GM19467 (cell line): ENCODE data around the gene ANKS1A.

ENCODE experiments used
- ATAC-seq: cut with Tn5 transposase; IDR thresholded peaks from one replicate; pipeline ENCODE4 v1.9.1; 2021; ENCODE audit warnings: mild to moderate bottlenecking, moderate library complexity; ENCODE audit not compliant: unreplicated experiment

Gene ANKS1A

GRCh38 chr6:35063701-35064280 lies 174.7 kb downstream of the ANKS1A start:
- ATAC-seq, result no peak

GRCh38 chr6:35064290-35064689 lies 175.2 kb downstream of the ANKS1A start:
- ATAC-seq, result no peak

GRCh38 chr6:35064757-35065440 lies 175.8 kb downstream of the ANKS1A start:
- ATAC-seq, result no peak

GRCh38 chr6:35065441-35065800 lies 176.4 kb downstream of the ANKS1A start:
- ATAC-seq, result no peak

- ATAC-seq, result no peak
Observed at GRCh38 chr6:35065870-35066269, 176.8 kb downstream of the ANKS1A start.

- ATAC-seq, result no peak
Observed at GRCh38 chr6:35067234-35067633, 178.2 kb downstream of the ANKS1A start.

GRCh38 chr6:35068206-35068605 lies 179.2 kb downstream of the ANKS1A start:
- no peak for ATAC-seq

- no peak for ATAC-seq
Observed at GRCh38 chr6:35068644-35069043, 179.6 kb downstream of the ANKS1A start.

- ATAC-seq, result no peak
Observed at GRCh38 chr6:35069262-35069661, 180.2 kb downstream of the ANKS1A start.

GRCh38 chr6:35070111-35070510 lies 181.1 kb downstream of the ANKS1A start:
- no peak for ATAC-seq

- no peak for ATAC-seq
Observed at GRCh38 chr6:35071347-35071994, 182.4 kb downstream of the ANKS1A start.

- ATAC-seq, result no peak
Observed at GRCh38 chr6:35072051-35072697, 183.1 kb downstream of the ANKS1A start.

- ATAC-seq, result no peak
Observed at GRCh38 chr6:35072698-35073055, 183.6 kb downstream of the ANKS1A start.

GRCh38 chr6:35073211-35073610 lies 184.2 kb downstream of the ANKS1A start:
- ATAC-seq, result no peak

- ATAC-seq, result no peak
Observed at GRCh38 chr6:35073766-35074471, 184.9 kb downstream of the ANKS1A start.

- no peak for ATAC-seq
Observed at GRCh38 chr6:35076997-35077712, 188.1 kb downstream of the ANKS1A start.

GRCh38 chr6:35077713-35078105 lies 188.7 kb downstream of the ANKS1A start:
- ATAC-seq, result no peak

GRCh38 chr6:35078226-35078850 lies 189.3 kb downstream of the ANKS1A start:
- ATAC-seq, result no peak

GRCh38 chr6:35078896-35079295 lies 189.8 kb downstream of the ANKS1A start:
- no peak for ATAC-seq

- ATAC-seq, result no peak
Observed at GRCh38 chr6:35079311-35080000, 190.4 kb downstream of the ANKS1A start.
